ENCODE measurements around the gene MSX1. TPM values are rescaled to one million over a fixed set of nuclear protein-coding genes. Genes with fewer than 3 reads are reported as not detected.
"Not testable (repeated sequence)": the region's sequence is repeated elsewhere in the genome, so short reads cannot be mapped to it uniquely, and the experiment has no call there.

The MSX1 gene
- polyA plus RNA-seq, 2 donors: 0.36 to 0.37 TPM

DNA sequence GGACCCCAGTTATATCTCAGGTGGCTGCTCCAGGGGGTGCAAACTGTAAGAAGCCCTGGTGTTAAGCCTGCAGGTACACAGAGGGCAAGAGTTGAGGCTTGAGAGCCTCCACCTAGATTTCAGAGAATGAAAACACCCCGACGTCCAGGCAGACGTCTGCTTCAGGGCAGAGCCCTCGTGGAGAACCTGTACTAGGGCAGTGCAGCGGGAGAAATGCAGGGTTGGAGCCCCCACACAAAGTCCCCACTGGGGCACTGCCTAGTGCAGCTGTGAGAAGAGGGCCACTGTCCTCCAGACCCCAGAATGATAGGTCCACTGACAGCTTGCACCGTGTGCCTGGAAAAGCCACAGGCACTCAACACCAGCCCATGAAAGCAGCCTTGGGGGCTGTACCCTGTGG lies 37.2 kb upstream of the MSX1 start:
- H3K4me3 ChIP-seq (ENCODE audit: low read depth in 1 of 2, low read length in 2 of 2); H3K27me3 ChIP-seq (ENCODE audit: control insufficient read depth in 1 of 2, insufficient read depth in 2 of 2, low read length in 2 of 2); H3K9me3 ChIP-seq (ENCODE audit: control insufficient read depth in 2 of 2, insufficient read depth in 1 of 2, low read depth in 1 of 2, low read length in 1 of 2); H3K27ac ChIP-seq (ENCODE audit: low read depth in 2 of 2, low read length in 1 of 2); H3K36me3 ChIP-seq (ENCODE audit: control insufficient read depth in 2 of 2, insufficient read depth in 2 of 2, low read length in 1 of 2); H3K4me1 ChIP-seq (ENCODE audit: control insufficient read depth in 2 of 2, insufficient read depth in 2 of 2, low read length in 1 of 2): not testable (repeated sequence)
- WGBS, 2 donors: 89 to 91% methylated on average over 6 of the region's 6 CpGs

DNA sequence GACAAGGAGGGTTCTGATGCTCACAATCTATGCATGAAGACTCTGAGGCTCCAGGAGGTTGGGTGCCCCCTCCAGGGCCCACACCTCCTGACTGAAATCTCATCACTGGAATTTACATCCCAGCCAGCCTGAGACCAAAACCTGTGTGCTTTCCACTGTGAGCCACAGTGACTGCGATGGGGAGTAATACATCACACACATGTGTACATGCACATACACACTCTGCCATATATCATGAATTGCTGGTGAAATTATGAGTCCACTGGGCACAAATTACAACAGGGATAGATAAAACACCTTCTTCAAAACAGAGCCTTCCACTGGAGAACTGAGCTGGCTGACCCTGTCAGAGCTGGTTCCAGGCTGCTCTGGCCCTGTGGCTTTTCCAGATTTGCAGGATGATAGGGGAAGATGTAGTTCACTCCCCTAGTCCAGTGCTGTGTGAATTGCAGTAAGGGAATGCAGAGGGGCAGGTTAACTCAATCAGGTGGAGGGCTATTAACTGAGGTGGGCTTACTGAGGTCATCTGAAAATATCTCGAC lies 35.8 kb upstream of the MSX1 start:
- Histone ChIP-seq H3K27ac (ENCODE audit: low read depth in 2 of 2, low read length in 1 of 2) (no peak overlapping the region), H3K4me1 (ENCODE audit: control insufficient read depth in 2 of 2, insufficient read depth in 2 of 2, low read length in 1 of 2) (no peaks in the 10 kb centered on the region)
- WGBS, 2 donors: 84 to 87% methylated on average over 2 of the region's 2 CpGs

DNA sequence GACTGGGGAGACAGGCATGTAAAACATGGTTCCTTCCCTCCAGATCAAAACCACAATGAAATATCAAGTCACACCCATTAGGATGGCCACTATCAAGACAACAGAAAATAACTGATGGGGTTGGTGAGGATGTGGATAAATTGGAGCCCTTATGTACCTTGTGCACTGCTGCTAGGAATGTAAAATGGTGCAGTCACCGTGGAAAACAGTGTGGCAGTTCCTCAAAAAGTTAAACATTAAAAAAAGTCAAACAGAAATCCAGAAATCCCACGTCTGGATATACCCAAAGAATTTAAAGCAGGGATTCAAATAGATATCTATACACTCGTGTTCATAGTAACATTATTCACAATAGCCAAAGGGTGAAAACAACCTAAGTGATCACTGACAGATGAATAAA lies 35.2 kb upstream of the MSX1 start:
- no peak overlapping the region for H3K4me3 ChIP-seq (ENCODE audit: low read depth in 1 of 2, low read length in 2 of 2)
- no peaks in the 10 kb centered on the region for H3K4me1 ChIP-seq (ENCODE audit: control insufficient read depth in 2 of 2, insufficient read depth in 2 of 2, low read length in 1 of 2)
- H3K27ac ChIP-seq (ENCODE audit: low read depth in 2 of 2, low read length in 1 of 2): no peak overlapping the region
- H3K9me3 ChIP-seq (ENCODE audit: control insufficient read depth in 2 of 2, insufficient read depth in 1 of 2, low read depth in 1 of 2, low read length in 1 of 2): peaks cover 0 to 3% of the 10 kb centered on the region in 2 donors
- H3K36me3 ChIP-seq (ENCODE audit: control insufficient read depth in 2 of 2, insufficient read depth in 2 of 2, low read length in 1 of 2): no peaks in the 10 kb centered on the region
- H3K27me3 ChIP-seq (ENCODE audit: control insufficient read depth in 1 of 2, insufficient read depth in 2 of 2, low read length in 2 of 2): peaks cover 0 to 4% of the 10 kb centered on the region in 2 donors
- WGBS, 2 donors: 35 to 41% methylated on average over 3 of the region's 3 CpGs

More for the DNA sequence above, 35.8 kb upstream of the MSX1 start:
- H3K4me3 ChIP-seq (ENCODE audit: low read depth in 1 of 2, low read length in 2 of 2): no peak overlapping the region
- H3K27me3 ChIP-seq (ENCODE audit: control insufficient read depth in 1 of 2, insufficient read depth in 2 of 2, low read length in 2 of 2): peaks cover 0 to 4% of the 10 kb centered on the region in 2 donors
- peaks cover 0 to 3% of the 10 kb centered on the region in 2 donors for H3K9me3 ChIP-seq (ENCODE audit: control insufficient read depth in 2 of 2, insufficient read depth in 1 of 2, low read depth in 1 of 2, low read length in 1 of 2)
- no peaks in the 10 kb centered on the region for H3K36me3 ChIP-seq (ENCODE audit: control insufficient read depth in 2 of 2, insufficient read depth in 2 of 2, low read length in 1 of 2)

DNA sequence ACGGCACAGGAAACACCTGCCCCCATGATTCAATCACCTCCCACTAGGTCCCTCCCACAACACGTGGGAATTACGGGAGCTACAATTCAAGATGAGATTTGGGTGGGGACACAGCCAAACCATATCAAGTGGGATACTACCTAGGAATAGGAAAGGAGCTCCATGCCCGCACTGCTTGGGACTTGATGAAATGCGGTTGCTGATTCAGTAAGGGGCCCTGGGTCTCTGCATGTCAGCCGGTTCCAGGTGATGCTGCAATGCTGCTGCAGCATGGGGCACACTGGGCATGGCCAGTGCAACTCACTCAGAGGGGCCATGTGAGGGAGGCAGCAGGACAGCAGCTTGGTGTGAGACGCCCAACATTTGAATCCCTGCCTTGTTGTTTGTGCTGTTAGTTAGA lies 34.0 kb upstream of the MSX1 start:
- H3K4me3 ChIP-seq (ENCODE audit: low read depth in 1 of 2, low read length in 2 of 2): no peak overlapping the region
- H3K4me1 ChIP-seq (ENCODE audit: control insufficient read depth in 2 of 2, insufficient read depth in 2 of 2, low read length in 1 of 2): no peaks in the 10 kb centered on the region
- H3K27ac ChIP-seq (ENCODE audit: low read depth in 2 of 2, low read length in 1 of 2): no peak overlapping the region
- no peaks in the 10 kb centered on the region for H3K36me3 ChIP-seq (ENCODE audit: control insufficient read depth in 2 of 2, insufficient read depth in 2 of 2, low read length in 1 of 2)
- H3K27me3 ChIP-seq (ENCODE audit: control insufficient read depth in 1 of 2, insufficient read depth in 2 of 2, low read length in 2 of 2): peaks cover 0 to 4% of the 10 kb centered on the region in 2 donors
- H3K9me3 ChIP-seq (ENCODE audit: control insufficient read depth in 2 of 2, insufficient read depth in 1 of 2, low read depth in 1 of 2, low read length in 1 of 2): peaks cover 0 to 3% of the 10 kb centered on the region in 2 donors
- WGBS, 2 donors: 78 to 85% methylated on average over 7 of the region's 7 CpGs

DNA sequence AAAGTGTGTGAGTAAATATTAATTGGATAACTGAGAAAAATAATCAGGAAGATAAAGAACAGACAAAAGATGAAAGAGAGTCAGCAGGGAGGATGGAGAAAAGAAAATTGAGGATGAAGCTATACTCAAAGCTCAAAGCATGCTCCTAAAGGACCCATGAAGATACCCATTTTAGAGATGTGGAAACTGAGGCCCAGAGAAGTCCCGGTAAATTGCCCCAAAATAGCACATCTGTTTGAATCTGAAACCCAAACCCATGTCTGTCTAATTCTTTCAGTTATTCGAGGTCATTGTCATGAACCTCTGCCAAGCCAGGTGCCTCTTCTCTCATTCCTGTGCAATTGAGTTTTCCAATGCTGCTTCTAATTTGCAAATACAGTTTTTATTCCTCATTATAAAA lies 29.6 kb upstream of the MSX1 start:
- no peak overlapping the region for H3K27ac ChIP-seq (ENCODE audit: low read depth in 2 of 2, low read length in 1 of 2)
- no peaks in the 10 kb centered on the region for H3K4me1 ChIP-seq (ENCODE audit: control insufficient read depth in 2 of 2, insufficient read depth in 2 of 2, low read length in 1 of 2)
- peaks cover 0 to 4% of the 10 kb centered on the region in 2 donors for H3K27me3 ChIP-seq (ENCODE audit: control insufficient read depth in 1 of 2, insufficient read depth in 2 of 2, low read length in 2 of 2)
- 76 to 81% methylated on average over 2 of the region's 2 CpGs for WGBS, 2 donors
- H3K9me3 ChIP-seq (ENCODE audit: control insufficient read depth in 2 of 2, insufficient read depth in 1 of 2, low read depth in 1 of 2, low read length in 1 of 2): peaks cover 0 to 3% of the 10 kb centered on the region in 2 donors
- H3K36me3 ChIP-seq (ENCODE audit: control insufficient read depth in 2 of 2, insufficient read depth in 2 of 2, low read length in 1 of 2): no peaks in the 10 kb centered on the region
- no peak overlapping the region for H3K4me3 ChIP-seq (ENCODE audit: low read depth in 1 of 2, low read length in 2 of 2)

DNA sequence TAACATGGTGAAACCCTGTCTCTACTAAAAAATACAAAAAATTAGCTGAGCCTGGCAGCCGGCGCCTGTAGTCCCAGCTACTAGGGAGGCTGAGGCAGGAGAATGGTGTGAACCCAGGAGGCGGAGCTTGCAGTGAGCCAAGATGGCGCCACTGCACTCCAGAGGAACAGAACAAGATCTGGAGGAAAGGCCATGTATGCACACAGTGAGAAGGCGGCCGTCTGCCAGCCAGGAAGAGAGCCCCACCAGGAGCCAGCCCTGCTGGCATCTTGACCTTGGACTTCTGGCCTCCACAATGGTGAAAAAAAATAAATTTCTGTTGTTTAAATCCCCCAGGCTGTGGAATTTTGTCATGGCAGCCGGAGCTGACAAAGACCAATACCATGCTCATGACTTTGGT lies 28.2 kb upstream of the MSX1 start:
- Histone ChIP-seq H3K36me3 (ENCODE audit: control insufficient read depth in 2 of 2, insufficient read depth in 2 of 2, low read length in 1 of 2) (no peaks in the 10 kb centered on the region), H3K27ac (ENCODE audit: low read depth in 2 of 2, low read length in 1 of 2) (no peak overlapping the region), H3K4me1 (ENCODE audit: control insufficient read depth in 2 of 2, insufficient read depth in 2 of 2, low read length in 1 of 2) (no peaks in the 10 kb centered on the region), H3K9me3 (ENCODE audit: control insufficient read depth in 2 of 2, insufficient read depth in 1 of 2, low read depth in 1 of 2, low read length in 1 of 2) (no peaks in the 10 kb centered on the region), H3K4me3 (ENCODE audit: low read depth in 1 of 2, low read length in 2 of 2) (no peak overlapping the region), H3K27me3 (ENCODE audit: control insufficient read depth in 1 of 2, insufficient read depth in 2 of 2, low read length in 2 of 2) (peaks cover 0 to 4% of the 10 kb centered on the region in 2 donors)
- WGBS, 2 donors: 87 to 88% methylated on average over 7 of the region's 7 CpGs

DNA sequence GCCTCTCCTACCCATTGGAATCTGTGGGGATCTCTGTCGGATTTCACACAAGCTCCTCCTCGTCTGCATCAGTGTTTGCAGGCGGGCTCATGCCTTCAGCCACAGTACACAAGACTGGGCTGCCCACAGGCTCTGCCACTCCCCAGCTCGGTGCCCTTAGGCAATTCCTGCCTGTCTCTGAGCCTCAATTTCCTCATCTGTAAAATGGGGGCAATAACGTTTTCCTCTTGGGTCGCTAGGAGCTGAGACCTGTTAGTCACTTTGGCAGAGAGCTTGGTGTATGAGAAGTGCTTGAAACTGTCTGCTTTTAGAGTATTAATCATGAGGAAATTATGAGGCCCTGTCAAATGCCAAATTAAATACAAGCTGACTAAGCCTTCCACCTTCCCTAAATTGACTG lies 27.6 kb upstream of the MSX1 start:
- 81% methylated on average over 6 of the region's 6 CpGs for WGBS, 2 donors
- no peaks in the 10 kb centered on the region for H3K36me3 ChIP-seq (ENCODE audit: control insufficient read depth in 2 of 2, insufficient read depth in 2 of 2, low read length in 1 of 2)

DNA sequence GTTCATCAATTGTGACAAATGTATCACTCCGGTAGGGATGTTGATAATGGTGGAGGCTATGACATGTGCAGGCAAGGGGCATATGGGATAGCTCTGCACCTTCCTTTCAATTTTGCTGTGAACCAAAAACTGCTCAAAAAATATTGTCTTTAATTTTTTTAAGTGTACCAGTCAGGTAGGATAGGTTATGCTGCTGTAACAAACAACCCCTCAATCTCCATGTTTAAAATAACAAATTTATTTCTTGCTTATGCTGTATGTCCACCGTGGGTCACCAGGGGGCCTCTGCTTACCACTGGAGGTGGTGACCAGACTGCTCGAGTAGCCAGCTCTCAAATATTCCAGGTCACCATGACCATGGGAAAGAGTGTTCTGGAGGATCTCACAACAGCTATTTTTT lies 23.4 kb upstream of the MSX1 start:
- 84% methylated on average over 3 of the region's 3 CpGs for whole genome bisulfite sequencing, 2 donors
- Histone ChIP-seq H3K36me3 (ENCODE audit: control insufficient read depth in 2 of 2, insufficient read depth in 2 of 2, low read length in 1 of 2) (no peaks in the 10 kb centered on the region), H3K9me3 (ENCODE audit: control insufficient read depth in 2 of 2, insufficient read depth in 1 of 2, low read depth in 1 of 2, low read length in 1 of 2) (no peaks in the 10 kb centered on the region), H3K27me3 (ENCODE audit: control insufficient read depth in 1 of 2, insufficient read depth in 2 of 2, low read length in 2 of 2) (no peaks in the 10 kb centered on the region), H3K27ac (ENCODE audit: low read depth in 2 of 2, low read length in 1 of 2) (no peak overlapping the region), H3K4me3 (ENCODE audit: low read depth in 1 of 2, low read length in 2 of 2) (no peak overlapping the region), H3K4me1 (ENCODE audit: control insufficient read depth in 2 of 2, insufficient read depth in 2 of 2, low read length in 1 of 2) (no peaks in the 10 kb centered on the region)

More for the DNA sequence above, 27.6 kb upstream of the MSX1 start:
- Histone ChIP-seq H3K9me3 (ENCODE audit: control insufficient read depth in 2 of 2, insufficient read depth in 1 of 2, low read depth in 1 of 2, low read length in 1 of 2) (no peaks in the 10 kb centered on the region), H3K4me3 (ENCODE audit: low read depth in 1 of 2, low read length in 2 of 2) (no peak overlapping the region), H3K27ac (ENCODE audit: low read depth in 2 of 2, low read length in 1 of 2) (no peak overlapping the region), H3K27me3 (ENCODE audit: control insufficient read depth in 1 of 2, insufficient read depth in 2 of 2, low read length in 2 of 2) (peaks cover 0 to 4% of the 10 kb centered on the region in 2 donors), H3K4me1 (ENCODE audit: control insufficient read depth in 2 of 2, insufficient read depth in 2 of 2, low read length in 1 of 2) (no peaks in the 10 kb centered on the region)

DNA sequence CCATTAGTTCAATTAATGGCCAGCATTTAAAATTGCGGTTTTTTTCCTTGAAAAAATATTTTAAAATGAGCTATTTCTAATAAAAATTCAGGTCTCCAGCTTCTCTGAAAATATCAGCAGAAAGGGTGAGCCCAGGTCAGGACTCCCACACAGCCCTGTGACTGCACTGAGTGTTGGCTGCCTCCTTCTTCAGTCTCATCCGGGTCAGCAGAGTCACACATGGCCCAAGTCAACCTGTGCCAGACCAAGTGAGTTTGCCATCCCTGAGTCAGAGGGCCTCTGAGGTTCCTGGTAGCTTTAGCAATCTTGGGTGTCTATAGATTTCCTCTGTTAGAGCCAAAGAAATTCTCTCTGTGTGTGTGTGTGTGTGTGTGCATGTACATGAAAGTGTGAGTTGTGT lies 22.1 kb upstream of the MSX1 start:
- 78 to 82% methylated on average over 2 of the region's 2 CpGs for WGBS, 2 donors
- no peak overlapping the region for H3K4me3 ChIP-seq (ENCODE audit: low read depth in 1 of 2, low read length in 2 of 2)
- H3K27ac ChIP-seq (ENCODE audit: low read depth in 2 of 2, low read length in 1 of 2): no peak overlapping the region
- no peaks in the 10 kb centered on the region for H3K36me3 ChIP-seq (ENCODE audit: control insufficient read depth in 2 of 2, insufficient read depth in 2 of 2, low read length in 1 of 2)
- H3K4me1 ChIP-seq (ENCODE audit: control insufficient read depth in 2 of 2, insufficient read depth in 2 of 2, low read length in 1 of 2): no peaks in the 10 kb centered on the region
- H3K27me3 ChIP-seq (ENCODE audit: control insufficient read depth in 1 of 2, insufficient read depth in 2 of 2, low read length in 2 of 2): no peaks in the 10 kb centered on the region
- no peaks in the 10 kb centered on the region for H3K9me3 ChIP-seq (ENCODE audit: control insufficient read depth in 2 of 2, insufficient read depth in 1 of 2, low read depth in 1 of 2, low read length in 1 of 2)

DNA sequence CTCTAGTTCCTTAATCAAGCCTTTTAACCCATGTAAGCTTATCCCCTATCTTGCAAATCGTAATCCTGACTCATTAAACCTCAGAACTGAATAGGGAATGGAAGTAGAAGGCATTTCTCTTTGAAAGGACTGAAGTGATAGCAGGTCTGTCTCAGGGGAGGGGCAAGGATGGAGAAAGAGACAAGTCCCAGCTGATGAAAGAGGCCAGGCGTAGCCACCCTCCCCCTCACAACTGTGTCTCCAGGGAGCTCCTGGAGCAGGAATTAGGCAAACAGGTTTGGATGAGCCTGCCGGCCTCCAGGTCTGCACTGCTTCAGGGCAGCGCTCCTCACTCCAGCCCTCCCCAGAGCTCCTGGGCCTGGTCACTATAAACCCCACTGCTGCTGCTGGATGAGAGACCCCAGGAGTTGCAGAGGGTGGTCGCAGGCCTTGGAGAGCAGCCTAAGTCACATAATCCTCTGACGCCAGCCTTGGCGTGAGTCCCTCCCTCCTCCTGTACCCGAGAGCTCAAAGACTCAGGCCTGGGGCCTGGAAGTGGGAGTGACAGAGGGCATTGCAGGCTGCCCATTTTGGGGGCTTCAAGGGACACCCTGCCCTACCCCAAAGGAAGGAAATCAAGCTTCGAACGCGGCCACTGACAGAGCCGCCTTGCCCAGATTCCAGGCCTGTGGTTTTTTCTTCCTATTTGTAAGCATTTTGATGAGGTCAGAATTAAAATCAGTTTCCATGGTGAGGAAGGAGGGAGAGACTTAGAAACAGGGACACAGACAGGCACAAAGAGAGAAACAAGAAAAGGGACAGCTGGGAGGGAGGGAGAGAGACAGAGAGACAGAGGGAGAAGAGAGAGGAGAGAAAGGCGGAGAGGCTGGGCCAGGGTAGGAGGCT lies 21.2 kb upstream of the MSX1 start:
- no peak overlapping the region for H3K27ac ChIP-seq (ENCODE audit: low read depth in 2 of 2, low read length in 1 of 2)
- no peak overlapping the region for H3K4me3 ChIP-seq (ENCODE audit: low read depth in 1 of 2, low read length in 2 of 2)
- 55% methylated on average over 13 of the region's 13 CpGs for WGBS, 2 donors
- H3K36me3 ChIP-seq (ENCODE audit: control insufficient read depth in 2 of 2, insufficient read depth in 2 of 2, low read length in 1 of 2): no peaks in the 10 kb centered on the region
- H3K4me1 ChIP-seq (ENCODE audit: control insufficient read depth in 2 of 2, insufficient read depth in 2 of 2, low read length in 1 of 2): no peaks in the 10 kb centered on the region
- no peaks in the 10 kb centered on the region for H3K9me3 ChIP-seq (ENCODE audit: control insufficient read depth in 2 of 2, insufficient read depth in 1 of 2, low read depth in 1 of 2, low read length in 1 of 2)
- no peaks in the 10 kb centered on the region for H3K27me3 ChIP-seq (ENCODE audit: control insufficient read depth in 1 of 2, insufficient read depth in 2 of 2, low read length in 2 of 2)
